IMR-90 (cell line): Measurements from ENCODE around the gene GABRB2. TPM values are rescaled to one million over a fixed set of nuclear protein-coding genes. Genes with fewer than 3 reads are reported as not detected.

Source experiments
- ATAC-seq: fragments of 200-7000 bp; cut with Tn5 transposase; 2 replicates; pipeline ENCODE4 v1.9.1; 2020; ENCODE audit warnings: low read depth, mild to moderate bottlenecking, moderate library complexity
- BruUV-seq: library from RNA; stranded (reverse); fragments of 400-500 nt; replicated peaks from 2 replicates; lab custom pipeline; 2021; lab: Mats Ljungman, UMichigan
- CTCF ChIA-PET: fragments of 300-600 bp; formaldehyde crosslinking; extraction: SDS; loops from one replicate; lab custom pipeline; 2021; ENCODE audit warnings: antibody characterized with exemption; lab: Yijun Ruan, JAX
- POLR2A ChIA-PET: fragments of 300-600 bp; sonication (Branson Sonifier 250); formaldehyde crosslinking; loops from one replicate; lab custom pipeline; 2022; ENCODE audit warnings: antibody characterized with exemption; ENCODE audit not compliant: unreplicated experiment; lab: Charles Lee
- DNase-seq: peaks from one replicate; pipeline ENCODE4 v3.0.0; 2013
- H2AFZ ChIP-seq: replicated peaks from 2 replicates; pipeline ENCODE3; 2013; ENCODE audit warnings: low read length, mild to moderate bottlenecking; ENCODE audit not compliant: poor library complexity
- H2AK5ac ChIP-seq: 2 replicates; pipeline ENCODE4 v1.6.1; 2013; ENCODE audit warnings: low read depth, low read length, inconsistent platforms
- H2AK9ac ChIP-seq: replicated peaks from 2 replicates; pipeline ENCODE3; 2013; ENCODE audit warnings: mild to moderate bottlenecking, low read depth, low read length, moderate library complexity; ENCODE audit not compliant: poor library complexity
- H2BK120ac ChIP-seq: 2 replicates; pipeline ENCODE4 v1.6.1; 2013; ENCODE audit warnings: low read depth, low read length, inconsistent platforms
- H2BK15ac ChIP-seq: 3 replicates; pipeline ENCODE4 v1.6.1; 2013; ENCODE audit warnings: low read depth, low read length, inconsistent platforms
- H2BK20ac ChIP-seq: 2 replicates; pipeline ENCODE4 v1.6.1; 2013; ENCODE audit warnings: low read depth, mild to moderate bottlenecking, inconsistent platforms, low read length, moderate library complexity
- H2BK5ac ChIP-seq: 2 replicates; pipeline ENCODE4 v1.6.1; 2013; ENCODE audit warnings: mild to moderate bottlenecking, low read depth, low read length, inconsistent platforms; ENCODE audit not compliant: poor library complexity, severe bottlenecking
- H3K14ac ChIP-seq: replicated peaks from 2 replicates; pipeline ENCODE4 v1.6.1; 2013; ENCODE audit warnings: low read depth, low read length, inconsistent platforms
- H3K18ac ChIP-seq: 2 replicates; pipeline ENCODE4 v1.6.1; 2013; ENCODE audit warnings: low read depth, low read length, control low read depth
- H3K23ac ChIP-seq: 2 replicates; pipeline ENCODE4 v1.6.1; 2013; ENCODE audit warnings: low read depth, low read length, inconsistent platforms
- H3K27ac ChIP-seq: 2 replicates; pipeline ENCODE4 v1.5.1; 2013; ENCODE audit warnings: mild to moderate bottlenecking, control low read depth, low read length; ENCODE audit not compliant: insufficient read depth
- H3K27me3 ChIP-seq: 2 replicates; pipeline ENCODE4 v1.6.1; 2013; ENCODE audit warnings: low read length; ENCODE audit not compliant: control insufficient read depth, insufficient read depth
- H3K36me3 ChIP-seq: 2 replicates; pipeline ENCODE4 v1.6.1; 2013; ENCODE audit warnings: low read length, mixed read lengths; ENCODE audit not compliant: control insufficient read depth, insufficient read depth
- H3K4ac ChIP-seq: 2 replicates; pipeline ENCODE4 v1.6.1; 2013; ENCODE audit warnings: low read depth, low read length, inconsistent platforms
- H3K4me1 ChIP-seq: 2 replicates; pipeline ENCODE4 v1.6.1; 2013; ENCODE audit warnings: low read length, mixed read lengths; ENCODE audit not compliant: control insufficient read depth, insufficient read depth
- H3K4me2 ChIP-seq: 2 replicates; pipeline ENCODE4 v1.6.1; 2013; ENCODE audit warnings: low read depth, mild to moderate bottlenecking, control low read depth, low read length, moderate library complexity
- H3K4me3 ChIP-seq: 2 replicates; pipeline ENCODE4 v1.5.1; 2013; ENCODE audit warnings: low read depth, mild to moderate bottlenecking, control low read depth, low read length, moderate library complexity; ENCODE audit not compliant: insufficient read depth
- H3K56ac ChIP-seq: 2 replicates; pipeline ENCODE4 v1.6.1; 2013; ENCODE audit warnings: low read length, inconsistent platforms; ENCODE audit not compliant: insufficient read depth; ENCODE audit errors: extremely low read depth
- H3K79me1 ChIP-seq, 2 experiments: 2 replicates each; pipeline ENCODE4 v1.6.1; 2013; ENCODE audit warnings: low read length in 2 of 2, inconsistent platforms in 1 of 2, low read depth in 1 of 2
- H3K9ac ChIP-seq: 2 replicates; pipeline ENCODE4 v1.6.1; 2013; ENCODE audit warnings: low read depth, low read length, control low read depth
- H3K9me1 ChIP-seq: 2 replicates; pipeline ENCODE4 v1.6.1; 2013; ENCODE audit warnings: low read length, inconsistent platforms; ENCODE audit not compliant: insufficient read depth
- H3K9me3 ChIP-seq: 2 replicates; pipeline ENCODE4 v1.6.1; 2013; ENCODE audit warnings: low read length; ENCODE audit not compliant: control insufficient read depth, insufficient read depth
- H4K20me1 ChIP-seq: 2 replicates; pipeline ENCODE4 v1.6.1; 2013; ENCODE audit warnings: low read length, inconsistent platforms; ENCODE audit not compliant: insufficient read depth
- H4K5ac ChIP-seq: 2 replicates; pipeline ENCODE4 v1.6.1; 2013; ENCODE audit warnings: mild to moderate bottlenecking, low read depth, low read length, control low read depth
- H4K8ac ChIP-seq, 2 experiments: 2 replicates each; pipeline ENCODE4 v1.6.1; 2013; ENCODE audit warnings: low read depth in 2 of 2, low read length in 2 of 2, control low read depth in 1 of 2, inconsistent platforms in 1 of 2
- H4K91ac ChIP-seq: 2 replicates; pipeline ENCODE4 v1.6.1; 2013; ENCODE audit warnings: low read depth, low read length, inconsistent platforms; ENCODE audit not compliant: insufficient read depth
- CTCF ChIP-seq: conservative IDR thresholded peaks from 2 replicates; pipeline ENCODE4 v1.5.1; 2012; ENCODE audit warnings: mild to moderate bottlenecking, low read depth, low read length, improper control_type of control experiment
- WGBS, 2 experiments: methylation state at CpG; one replicate each; pipeline versions ENCODE4 v1.1.5 to v1.1.7; 2013; ENCODE audit warnings: missing lambda C conversion rate in 2 of 2; ENCODE audit not compliant: insufficient read length in 1 of 2; ENCODE audit errors: extremely low coverage in 2 of 2; 5-methylcytosine and 5-hydroxymethylcytosine counted together
- dilution Hi-C: fragments of 300-500 bp; cut with HindIII; formaldehyde crosslinking; loops from one replicate; pipeline ENCODE4 v1.14.3; 2018; ENCODE audit warnings: low sequenced_read_pairs; ENCODE audit not compliant: unreplicated experiment
- in situ Hi-C: fragments of 300-500 bp; cut with MboI; formaldehyde crosslinking; loops from 3 replicates; pipeline ENCODE4 v1.14.3; 2019; ENCODE audit warnings: low sequenced_read_pairs, inconsistent platforms, mixed read lengths
- intact Hi-C: fragments of 100-400 bp; cut with micrococcal nuclease; formaldehyde crosslinking; loops from 2 replicates; pipeline ENCODE4 v1.10.0; 2022
- polyA plus RNA-seq, 3 experiments: library from polyadenylated mRNA; depleted of rRNA; stranded (reverse); fragments of >200 nt; gene quantifications; 2 replicates each; pipeline ENCODE4 v1.2.3, GENCODE V29; 2012; ENCODE audit warnings: low replicate concordance in 1 of 3
- total RNA-seq: library from RNA; depleted of rRNA; stranded (reverse); fragments of >200 nt; gene quantifications from 2 replicates; pipeline ENCODE4 v1.2.3, GENCODE V29; 2012

Gene GABRB2
- total and polyA plus RNA-seq, 2 of the 4 experiments (the other 2 are of a cell fraction), result not detected

DNA sequence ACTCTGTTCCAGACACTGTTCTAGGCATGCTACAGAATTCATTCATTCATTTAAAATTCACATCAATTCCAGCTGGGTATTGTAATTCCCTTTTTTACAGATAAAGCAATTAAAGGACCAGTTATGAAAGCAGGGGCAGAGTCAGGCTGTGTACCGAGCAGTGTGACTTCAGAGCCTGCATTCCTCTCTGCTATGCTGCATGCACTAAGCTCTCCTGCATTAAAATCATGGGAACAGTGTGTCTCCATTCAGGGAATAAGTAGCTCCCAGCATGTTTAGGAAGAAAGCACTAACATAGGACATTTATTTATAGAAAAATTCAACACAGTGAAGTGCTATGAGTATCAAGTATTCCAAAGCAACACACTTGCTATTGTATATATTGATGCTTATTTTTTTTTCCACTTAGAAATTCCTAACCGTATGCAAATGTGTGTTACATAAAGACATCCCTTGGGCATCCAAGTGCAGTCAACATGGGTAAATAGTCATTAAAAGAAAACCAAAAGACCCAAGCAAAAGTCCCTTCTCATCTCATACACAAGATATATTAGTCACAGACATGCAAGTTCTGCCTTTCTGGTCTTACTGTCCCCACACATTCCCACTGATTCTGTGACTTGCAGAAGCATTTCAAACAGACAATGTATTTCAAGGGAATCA, 173.7 kb downstream of the GABRB2 start:
- Histone ChIP-seq H2BK20ac (no peak overlapping the region), H2AFZ (no peak overlapping the region), H4K20me1 (no peaks in the 10 kb centered on the region), H3K4me2 (no peak overlapping the region), H4K5ac (no peak overlapping the region), H3K56ac (no peak overlapping the region), H2BK5ac (no peak overlapping the region), H3K4me1 (no peaks in the 10 kb centered on the region), H3K27ac (no peak overlapping the region), H3K9me3 (0 out of 2 replicates have a peak, but pooled peaks cover 2% of the 10 kb centered on the region), H3K4me3 (no peak overlapping the region), H3K4ac (no peak overlapping the region), H3K9me1 (no peaks in the 10 kb centered on the region), H4K8ac (no peak overlapping the region), H3K18ac (no peak overlapping the region), H3K36me3 (no peaks in the 10 kb centered on the region), H4K91ac (no peak overlapping the region), H3K9ac (no peak overlapping the region), H3K27me3 (no peaks in the 10 kb centered on the region), H2BK120ac (no peak overlapping the region), H3K14ac (no peak overlapping the region), H2AK5ac (no peak overlapping the region), H2BK15ac (no peak overlapping the region), H2AK9ac (no peak overlapping the region), H3K23ac (no peak overlapping the region), H3K79me1 (no peaks in the 10 kb centered on the region)
- POLR2A ChIA-PET, result no interaction called here
- DNase-seq (no peak), ATAC-seq (no peak)
- dilution Hi-C loops, result no loop called here
- CTCF ChIA-PET, result no interaction called here
- no CpG with 5 or more reads among the region's 2 CpGs for WGBS, 2 experiments
- in situ Hi-C loops, result no loop called here
- TF ChIP-seq CTCF, result no peak
- intact Hi-C loops, result no loop called here
- no TSS peak for BruUV-seq
